Mammary epithelial cell (primary cell): Measurements from ENCODE around the gene SLC7A9.

Experiments
- EZH2 ChIP-seq: IDR thresholded peaks from 2 replicates; pipeline ENCODE4 v1.6.1; 2012; ENCODE audit warnings: low read length, inconsistent platforms, borderline replicate concordance
- TF ChIP-seq, protein P1 (sequence below), 2 donors: IDR thresholded peaks in 1 of 2; conservative IDR thresholded peaks in 1 of 2; 2 replicates each; pipeline ENCODE4 v1.5.1; 2011 to 2012; ENCODE audit warnings: inconsistent platforms in 2 of 2, low read length in 2 of 2, mild to moderate bottlenecking in 2 of 2, control low read depth in 1 of 2, low read depth in 1 of 2; ENCODE audit not compliant: insufficient read depth in 1 of 2; ENCODE audit errors: extremely low read depth in 1 of 2

DNA sequence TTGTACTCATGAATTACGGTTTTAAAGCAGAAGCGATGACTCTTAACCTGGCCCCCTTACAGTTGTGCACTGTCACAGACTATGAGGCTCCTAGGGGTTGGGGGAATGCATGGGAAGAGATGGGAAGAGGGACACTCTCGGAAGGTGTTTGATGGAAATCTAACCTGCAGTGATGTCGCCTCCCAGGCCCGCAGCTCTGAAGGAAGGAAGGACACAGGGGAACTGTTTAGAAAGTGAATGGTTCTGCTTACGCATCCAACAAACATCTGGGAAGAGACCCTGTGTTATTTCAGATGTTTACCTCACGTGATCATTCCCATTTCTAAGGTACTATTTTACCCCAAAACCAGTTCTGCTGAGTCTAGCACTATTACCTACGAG, 48.0 kb upstream of the SLC7A9 start:
- TF ChIP-seq, protein P1, sequence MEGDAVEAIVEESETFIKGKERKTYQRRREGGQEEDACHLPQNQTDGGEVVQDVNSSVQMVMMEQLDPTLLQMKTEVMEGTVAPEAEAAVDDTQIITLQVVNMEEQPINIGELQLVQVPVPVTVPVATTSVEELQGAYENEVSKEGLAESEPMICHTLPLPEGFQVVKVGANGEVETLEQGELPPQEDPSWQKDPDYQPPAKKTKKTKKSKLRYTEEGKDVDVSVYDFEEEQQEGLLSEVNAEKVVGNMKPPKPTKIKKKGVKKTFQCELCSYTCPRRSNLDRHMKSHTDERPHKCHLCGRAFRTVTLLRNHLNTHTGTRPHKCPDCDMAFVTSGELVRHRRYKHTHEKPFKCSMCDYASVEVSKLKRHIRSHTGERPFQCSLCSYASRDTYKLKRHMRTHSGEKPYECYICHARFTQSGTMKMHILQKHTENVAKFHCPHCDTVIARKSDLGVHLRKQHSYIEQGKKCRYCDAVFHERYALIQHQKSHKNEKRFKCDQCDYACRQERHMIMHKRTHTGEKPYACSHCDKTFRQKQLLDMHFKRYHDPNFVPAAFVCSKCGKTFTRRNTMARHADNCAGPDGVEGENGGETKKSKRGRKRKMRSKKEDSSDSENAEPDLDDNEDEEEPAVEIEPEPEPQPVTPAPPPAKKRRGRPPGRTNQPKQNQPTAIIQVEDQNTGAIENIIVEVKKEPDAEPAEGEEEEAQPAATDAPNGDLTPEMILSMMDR (conservative IDR thresholded peaks at IDR 0.05 in 1 of 2, IDR thresholded peaks at IDR 0.05 in 1 of 2; ENCODE audit: extremely low read depth in 1 of 2, insufficient read depth in 1 of 2, low read depth in 1 of 2, low read length in 2 of 2) = no peak
- TF ChIP-seq EZH2 = no peak
